MM.1S (cell line): Measurements from ENCODE around the gene RSPH6A.
A peak's percentile ranks its signal among the peaks of the same experiment; 100 is the strongest.

Source experiments
- DNase-seq: peaks from one replicate; pipeline ENCODE4 v3.0.0-alpha.2; 2015
- H2AFZ ChIP-seq: fragments of 300-600 bp; sonication (generic); 2 replicates; pipeline ENCODE4 v1.6.0; 2016; ENCODE audit warnings: antibody characterized with exemption, low read length
- H3F3A ChIP-seq: fragments of 300-600 bp; sonication (generic); 2 replicates; pipeline ENCODE4 v1.6.1; 2016; ENCODE audit warnings: mild to moderate bottlenecking, antibody characterized with exemption, low read length, moderate library complexity, mixed read lengths; ENCODE audit not compliant: insufficient read depth
- H3K27ac ChIP-seq: fragments of 300-600 bp; sonication (generic); 2 replicates; pipeline ENCODE4 v1.5.1; 2016; ENCODE audit warnings: mild to moderate bottlenecking, low read length
- H3K27me3 ChIP-seq: fragments of 300-600 bp; sonication (generic); replicated peaks from 2 replicates; pipeline ENCODE4 v1.6.0; 2016; ENCODE audit warnings: low read length; ENCODE audit not compliant: insufficient read depth
- H3K36me3 ChIP-seq: fragments of 300-600 bp; sonication (generic); replicated peaks from 2 replicates; pipeline ENCODE4 v1.6.1; 2016; ENCODE audit warnings: mild to moderate bottlenecking, low read length, mixed read lengths; ENCODE audit not compliant: insufficient read depth
- H3K4me1 ChIP-seq: fragments of 300-600 bp; sonication (generic); 2 replicates; pipeline ENCODE4 v1.6.1; 2016; ENCODE audit warnings: low read length, mixed read lengths
- H3K4me2 ChIP-seq: fragments of 300-600 bp; sonication (generic); 2 replicates; pipeline ENCODE4 v1.6.0; 2016; ENCODE audit warnings: low read depth, low read length
- H3K4me3 ChIP-seq: fragments of 300-600 bp; sonication (generic); 2 replicates; pipeline ENCODE4 v1.5.1; 2016; ENCODE audit warnings: low read length, mixed read lengths
- H3K79me2 ChIP-seq: fragments of 300-600 bp; sonication (generic); 2 replicates; pipeline ENCODE4 v1.6.1; 2016; ENCODE audit warnings: mixed run types, low read length, mixed read lengths
- H3K9ac ChIP-seq: fragments of 300-600 bp; sonication (generic); 2 replicates; pipeline ENCODE4 v1.6.1; 2016; ENCODE audit warnings: low read length, mixed read lengths
- H3K9me2 ChIP-seq: fragments of 300-600 bp; sonication (generic); replicated peaks from 2 replicates; pipeline ENCODE4 v1.6.1; 2016; ENCODE audit warnings: mild to moderate bottlenecking, low read length, mixed read lengths; ENCODE audit not compliant: insufficient read depth
- H3K9me3 ChIP-seq: fragments of 300-600 bp; sonication (generic); replicated peaks from 2 replicates; pipeline ENCODE4 v1.6.1; 2016; ENCODE audit warnings: mild to moderate bottlenecking, low read length, mixed read lengths; ENCODE audit not compliant: insufficient read depth
- H4K20me1 ChIP-seq: fragments of 300-600 bp; sonication (generic); 2 replicates; pipeline ENCODE4 v1.6.1; 2016; ENCODE audit warnings: mild to moderate bottlenecking, low read length, moderate library complexity, mixed read lengths; ENCODE audit not compliant: insufficient read depth
- CTCF ChIP-seq: fragments of 300-600 bp; sonication (generic); IDR thresholded peaks from 2 replicates; pipeline ENCODE4 v1.5.1; 2016; ENCODE audit warnings: antibody characterized with exemption, low read length, mixed read lengths
- EZH2 ChIP-seq: fragments of 300-600 bp; sonication (generic); optimal IDR thresholded peaks from 2 replicates; pipeline ENCODE3; 2017; ENCODE audit warnings: low read depth, mild to moderate bottlenecking, antibody characterized with exemption, low read length, mixed read lengths
- EZH2phosphoT487 ChIP-seq: fragments of 300-600 bp; sonication (generic); IDR thresholded peaks from 2 replicates; pipeline ENCODE4 v1.6.1; 2018; ENCODE audit warnings: antibody characterized with exemption, low read length

RSPH6A gene

GRCh38 chr19:45791744-45792469, 23.2 kb downstream of the RSPH6A start:
- TF ChIP-seq EZH2 (no peak), EZH2phosphoT487 (no peak), CTCF (no peak)
- H3K27me3 ChIP-seq = no peaks in the 10 kb centered on the region
- H3K9ac ChIP-seq = peak overlapping the region; percentile 88
- H3F3A ChIP-seq = no peaks in the 10 kb centered on the region
- no peak overlapping the region for H3K27ac ChIP-seq
- H3K4me1 ChIP-seq = peaks cover 15% of the 10 kb centered on the region
- H4K20me1 ChIP-seq = no peaks in the 10 kb centered on the region
- H3K79me2 ChIP-seq = peaks cover 23% of the 10 kb centered on the region
- peak overlapping the region; percentile 99 for H3K4me3 ChIP-seq
- no peaks in the 10 kb centered on the region for H3K9me3 ChIP-seq
- 0 out of 2 replicates have a peak, but pooled peaks cover 3% of the 10 kb centered on the region for H3K36me3 ChIP-seq
- DNase-seq = no peak
- peak overlapping the region; percentile 51; the same call in 1 of the 2 replicates for H2AFZ ChIP-seq
- peak overlapping the region; percentile 96 for H3K4me2 ChIP-seq
- H3K9me2 ChIP-seq = no peaks in the 10 kb centered on the region

GRCh38 chr19:45790942-45791341, 24.2 kb downstream of the RSPH6A start:
- Histone ChIP-seq H3K4me3 (no peak overlapping the region), H4K20me1 (no peaks in the 10 kb centered on the region), H3K9ac (no peak overlapping the region), H3K4me1 (peaks cover 15% of the 10 kb centered on the region), H3K36me3 (0 out of 2 replicates have a peak, but pooled peaks cover 3% of the 10 kb centered on the region), H3K27me3 (no peaks in the 10 kb centered on the region), H2AFZ (no peak overlapping the region), H3K9me2 (no peaks in the 10 kb centered on the region), H3F3A (no peaks in the 10 kb centered on the region), H3K4me2 (no peak overlapping the region), H3K79me2 (peaks cover 23% of the 10 kb centered on the region), H3K9me3 (no peaks in the 10 kb centered on the region), H3K27ac (no peak overlapping the region)
- TF ChIP-seq EZH2phosphoT487 (no peak), EZH2 (no peak), CTCF (no peak)
- no peak for DNase-seq

- Histone ChIP-seq H3K9ac (no peak overlapping the region), H3K9me2 (no peaks in the 10 kb centered on the region), H3K27me3 (no peaks in the 10 kb centered on the region), H3K4me2 (no peak overlapping the region), H2AFZ (no peak overlapping the region), H3K27ac (no peak overlapping the region), H4K20me1 (no peaks in the 10 kb centered on the region), H3K79me2 (peaks cover 23% of the 10 kb centered on the region), H3K4me1 (peaks cover 15% of the 10 kb centered on the region), H3K9me3 (no peaks in the 10 kb centered on the region), H3F3A (no peaks in the 10 kb centered on the region), H3K36me3 (0 out of 2 replicates have a peak, but pooled peaks cover 3% of the 10 kb centered on the region), H3K4me3 (no peak overlapping the region)
- TF ChIP-seq CTCF (no peak), EZH2 (no peak), EZH2phosphoT487 (no peak)
- DNase-seq = no peak
Observed at GRCh38 chr19:45789035-45789786, 25.9 kb downstream of the RSPH6A start.
